Activated CD8-positive, alpha-beta T cell treated with anti-CD3 and anti-CD28 coated beads for 36 hours (primary cell): Measurements from ENCODE around the gene CNTNAP2. TPM values are rescaled to one million over a fixed set of nuclear protein-coding genes. Genes with fewer than 3 reads are reported as not detected.

Source experiments
- ATAC-seq: fragments of 200-7000 bp; cut with Tn5 transposase; one replicate; pipeline ENCODE4 v1.10.0; 2021; ENCODE audit warnings: mild to moderate bottlenecking, moderate library complexity
- CTCF ChIA-PET: fragments of 350-600 bp; sonication (Branson Sonifier 250); formaldehyde crosslinking; loops from one replicate; lab custom pipeline; 2021; ENCODE audit warnings: antibody characterized with exemption; lab: Charles Lee
- POLR2A ChIA-PET: fragments of 350-600 bp; sonication (Branson Sonifier 250); formaldehyde crosslinking; loops from one replicate; lab custom pipeline; 2021; ENCODE audit warnings: antibody characterized with exemption; lab: Charles Lee
- DNase-seq: peaks from one replicate; pipeline ENCODE4 v3.0.0-alpha.2; 2020
- H3K27ac Mint-ChIP-seq: one replicate; pipeline ENCODE4 v1.8.0; 2021; ENCODE audit warnings: mild to moderate bottlenecking, mixed read lengths
- H3K27me3 Mint-ChIP-seq: one replicate; pipeline ENCODE4 v1.8.0; 2021; ENCODE audit warnings: mixed read lengths
- H3K36me3 Mint-ChIP-seq: one replicate; pipeline ENCODE4 v1.8.0; 2021; ENCODE audit warnings: low read depth, mixed read lengths
- H3K4me1 Mint-ChIP-seq: one replicate; pipeline ENCODE4 v1.8.0; 2021; ENCODE audit warnings: low read depth, mixed read lengths
- H3K4me3 Mint-ChIP-seq: one replicate; pipeline ENCODE4 v1.8.0; 2021; ENCODE audit warnings: mild to moderate bottlenecking, moderate library complexity, mixed read lengths
- H3K9me3 Mint-ChIP-seq: one replicate; pipeline ENCODE4 v1.8.0; 2021; ENCODE audit warnings: mixed read lengths
- CTCF ChIP-seq: fragments of 200-600 bp; IDR thresholded peaks from one replicate; pipeline ENCODE4 v1.8.0; 2022; ENCODE audit warnings: antibody characterized with exemption, mild to moderate bottlenecking
- intact Hi-C: fragments of 100-400 bp; cut with micrococcal nuclease; formaldehyde crosslinking; loops from one replicate; pipeline ENCODE4 v1.10.0; 2022
- total RNA-seq, 2 experiments: library from RNA; stranded (reverse); gene quantifications; one replicate each; pipeline ENCODE4 v1.2.3, GENCODE V29; 2021

CNTNAP2 gene
- total RNA-seq, 2 experiments from 2014 or later: not detected

- ATAC-seq (no peak), DNase-seq (no peak)
- Mint-ChIP-seq H3K4me3 (no peak overlapping the region), H3K27ac (no peak overlapping the region), H3K9me3 (peaks cover 5% of the 10 kb centered on the region), H3K4me1 (no peaks in the 10 kb centered on the region), H3K27me3 (peaks cover 18% of the 10 kb centered on the region), H3K36me3 (no peaks in the 10 kb centered on the region)
- TF ChIP-seq CTCF: no peak
- intact Hi-C loops: no loop called here
- CTCF ChIA-PET: no interaction called here
- POLR2A ChIA-PET: no interaction called here
These were observed 2215.9 kb downstream of the CNTNAP2 start for GRCh38 chr7:148332191-148333186.

- peaks cover 36% of the 10 kb centered on the region for H3K27me3 Mint-ChIP-seq
- no peak for DNase-seq
- H3K4me3 Mint-ChIP-seq: no peak overlapping the region
- no peak overlapping the region for H3K27ac Mint-ChIP-seq
- CTCF ChIA-PET: no interaction called here
- H3K4me1 Mint-ChIP-seq: peaks cover 6% of the 10 kb centered on the region
- intact Hi-C loops: no loop called here
- no peak for ATAC-seq
- no peaks in the 10 kb centered on the region for H3K36me3 Mint-ChIP-seq
- TF ChIP-seq CTCF: no peak
- peaks cover 5% of the 10 kb centered on the region for H3K9me3 Mint-ChIP-seq
- POLR2A ChIA-PET: no interaction called here
These were observed 2217.9 kb downstream of the CNTNAP2 start for GRCh38 chr7:148334441-148334956.

DNA sequence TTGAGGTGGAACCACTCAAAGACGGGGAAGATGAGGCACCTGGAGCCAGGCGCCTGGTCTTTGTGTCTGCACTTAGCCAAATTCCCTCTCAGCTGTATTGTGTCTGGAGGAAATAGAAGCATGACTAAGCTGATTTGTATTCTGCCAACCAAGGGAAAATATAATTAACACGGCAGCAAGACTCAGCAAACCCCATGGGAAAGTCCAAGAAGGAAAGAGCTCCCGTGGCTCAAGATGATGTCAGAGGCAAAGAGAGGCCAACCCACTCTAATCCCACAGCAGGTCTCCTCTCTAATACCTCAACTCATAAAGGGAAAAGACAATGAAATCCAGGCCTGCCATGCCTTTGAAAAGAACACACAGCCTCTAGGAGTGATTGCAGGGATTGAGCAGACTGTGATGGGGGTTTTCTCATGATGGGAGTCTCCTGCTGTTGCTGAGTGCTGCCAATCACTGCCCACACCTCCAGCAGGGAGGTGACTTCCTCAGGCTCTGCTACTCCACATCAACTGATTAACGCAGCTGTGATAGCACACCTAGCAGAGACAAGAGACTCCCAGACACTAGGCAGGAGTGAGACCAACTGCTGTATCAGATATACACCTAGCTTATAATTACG, 2218.5 kb downstream of the CNTNAP2 start:
- Mint-ChIP-seq H3K4me1 (peaks cover 9% of the 10 kb centered on the region), H3K9me3 (peaks cover 5% of the 10 kb centered on the region), H3K27me3 (peaks cover 41% of the 10 kb centered on the region), H3K36me3 (no peaks in the 10 kb centered on the region), H3K4me3 (no peak overlapping the region), H3K27ac (no peak overlapping the region)
- DNase-seq: no peak
- intact Hi-C loops: no loop called here
- TF ChIP-seq CTCF: no peak
- ChIA-PET POLR2A (interaction anchor here (0.6 kb wide), 1 partner anchor 72 kb away, joined by 3 read pairs; no protein-coding TSS in a partner anchor), CTCF (no interaction called here)
- ATAC-seq: no peak

DNA sequence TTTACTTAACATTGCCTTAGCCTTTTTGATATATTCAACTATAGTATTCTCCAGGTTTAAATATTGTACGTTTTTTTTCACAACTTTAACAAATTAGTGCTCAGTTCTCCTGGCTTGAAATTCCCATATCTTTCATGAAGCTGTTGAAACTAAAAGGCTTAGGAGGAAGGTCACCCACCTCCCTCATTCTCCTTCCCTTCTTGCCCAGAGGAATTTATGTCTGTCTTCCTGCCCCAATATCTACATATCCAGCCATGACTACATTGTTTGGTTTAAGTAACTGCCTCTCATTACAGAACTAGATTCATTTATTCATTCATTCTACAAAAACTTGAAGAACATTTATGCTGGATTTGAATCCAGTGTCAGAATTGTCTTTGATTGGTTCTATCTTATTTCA, 2219.2 kb downstream of the CNTNAP2 start:
- TF ChIP-seq CTCF: no peak
- H3K27ac Mint-ChIP-seq: no peak overlapping the region
- ATAC-seq: no peak
- H3K4me3 Mint-ChIP-seq: no peak overlapping the region
- no peak for DNase-seq
- ChIA-PET CTCF (no interaction called here), POLR2A (no interaction called here)
- H3K4me1 Mint-ChIP-seq: peaks cover 9% of the 10 kb centered on the region
- peaks cover 49% of the 10 kb centered on the region for H3K27me3 Mint-ChIP-seq
- no peaks in the 10 kb centered on the region for H3K36me3 Mint-ChIP-seq
- H3K9me3 Mint-ChIP-seq: peaks cover 1% of the 10 kb centered on the region
- intact Hi-C loops: no loop called here

GRCh38 chr7:148336411-148336810, 2219.8 kb downstream of the CNTNAP2 start:
- DNase-seq (no peak), ATAC-seq (no peak)
- no peaks in the 10 kb centered on the region for H3K36me3 Mint-ChIP-seq
- POLR2A ChIA-PET: no interaction called here
- intact Hi-C loops: no loop called here
- no peak overlapping the region for H3K4me3 Mint-ChIP-seq
- peaks cover 9% of the 10 kb centered on the region for H3K4me1 Mint-ChIP-seq
- no peak for TF ChIP-seq CTCF
- H3K27ac Mint-ChIP-seq: no peak overlapping the region
- H3K27me3 Mint-ChIP-seq: peaks cover 52% of the 10 kb centered on the region
- no peaks in the 10 kb centered on the region for H3K9me3 Mint-ChIP-seq
- CTCF ChIA-PET: no interaction called here
